NCI-H510A treated with DMSO at 0.1 percent for 48 hours (cell line): ENCODE measurements around the gene SPATS2L.

Experiments
- DNase-seq: peaks from one replicate; lab custom pipeline; 2025; lab: John Stamatoyannopoulos, UW

SPATS2L gene

GRCh38 chr2:200411831-200412230, 105.3 kb downstream of the SPATS2L start:
- DNase-seq = no peak

GRCh38 chr2:200414367-200414766, 107.9 kb downstream of the SPATS2L start:
- DNase-seq = no peak

- no peak for DNase-seq
These were observed 109.0 kb downstream of the SPATS2L start for GRCh38 chr2:200415455-200415854.

- DNase-seq = no peak
These were observed 110.4 kb downstream of the SPATS2L start for GRCh38 chr2:200416878-200417277.

- no peak for DNase-seq
These were observed 110.9 kb downstream of the SPATS2L start for GRCh38 chr2:200417366-200417765.

- no peak for DNase-seq
These were observed 111.9 kb downstream of the SPATS2L start for GRCh38 chr2:200418399-200418798.

- no peak for DNase-seq
These were observed 112.8 kb downstream of the SPATS2L start for GRCh38 chr2:200419325-200419724.

GRCh38 chr2:200421270-200421669, 114.8 kb downstream of the SPATS2L start:
- DNase-seq = no peak

GRCh38 chr2:200422071-200422470, 115.6 kb downstream of the SPATS2L start:
- DNase-seq = no peak

- DNase-seq = no peak
These were observed 116.2 kb downstream of the SPATS2L start for GRCh38 chr2:200422532-200423261.

GRCh38 chr2:200423541-200423940, 117.0 kb downstream of the SPATS2L start:
- no peak for DNase-seq

- no peak for DNase-seq
These were observed 118.7 kb downstream of the SPATS2L start for GRCh38 chr2:200425026-200425821.

- DNase-seq = no peak
These were observed 120.3 kb downstream of the SPATS2L start for GRCh38 chr2:200426754-200427153.

GRCh38 chr2:200428961-200429665, 122.6 kb downstream of the SPATS2L start:
- DNase-seq = no peak

GRCh38 chr2:200430017-200430416, 123.5 kb downstream of the SPATS2L start:
- no peak for DNase-seq

GRCh38 chr2:200431996-200432705, 125.7 kb downstream of the SPATS2L start:
- no peak for DNase-seq

- no peak for DNase-seq
These were observed 128.9 kb downstream of the SPATS2L start for GRCh38 chr2:200435379-200435778.

- no peak for DNase-seq
These were observed 131.8 kb downstream of the SPATS2L start for GRCh38 chr2:200438251-200438650.

GRCh38 chr2:200438846-200439245, 132.4 kb downstream of the SPATS2L start:
- no peak for DNase-seq

- DNase-seq = no peak
These were observed 133.5 kb downstream of the SPATS2L start for GRCh38 chr2:200439981-200440380.

- DNase-seq = no peak
These were observed 136.0 kb downstream of the SPATS2L start for GRCh38 chr2:200442471-200442870.

- no peak for DNase-seq
These were observed 136.9 kb downstream of the SPATS2L start for GRCh38 chr2:200443376-200443775.
